Measurements from ENCODE around the gene TSR1. TPM values are rescaled to one million over a fixed set of nuclear protein-coding genes. Genes with fewer than 3 reads are reported as not detected.

Gene TSR1
- total RNA-seq, 1 experiment from 2014 or later, result 74.3 TPM

GRCh38 chr17:2299756-2300155, 36.5 kb downstream of the TSR1 start (continued):
- TF ChIP-seq PREB (CRISPR knock-in tag; IDR thresholded peaks at IDR 0.05; ENCODE audit: borderline replicate concordance) (no peak), ATF1 (CRISPR knock-in tag; IDR thresholded peaks at IDR 0.05) (no peak), TCF7 (CRISPR knock-in tag; IDR thresholded peaks at IDR 0.05; ENCODE audit: low read depth) (no peak), ZBTB21 (CRISPR knock-in tag; IDR thresholded peaks at IDR 0.05; ENCODE audit: borderline replicate concordance) (no peak)
- TF ChIP-seq, protein P1, sequence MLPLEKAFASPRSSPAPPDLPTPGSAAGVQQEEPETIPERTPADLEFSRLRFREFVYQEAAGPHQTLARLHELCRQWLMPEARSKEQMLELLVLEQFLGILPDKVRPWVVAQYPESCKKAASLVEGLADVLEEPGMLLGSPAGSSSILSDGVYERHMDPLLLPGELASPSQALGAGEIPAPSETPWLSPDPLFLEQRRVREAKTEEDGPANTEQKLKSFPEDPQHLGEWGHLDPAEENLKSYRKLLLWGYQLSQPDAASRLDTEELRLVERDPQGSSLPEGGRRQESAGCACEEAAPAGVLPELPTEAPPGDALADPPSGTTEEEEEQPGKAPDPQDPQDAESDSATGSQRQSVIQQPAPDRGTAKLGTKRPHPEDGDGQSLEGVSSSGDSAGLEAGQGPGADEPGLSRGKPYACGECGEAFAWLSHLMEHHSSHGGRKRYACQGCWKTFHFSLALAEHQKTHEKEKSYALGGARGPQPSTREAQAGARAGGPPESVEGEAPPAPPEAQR (CRISPR knock-in tag; IDR thresholded peaks at IDR 0.05), result no peak
- TF ChIP-seq, protein P2, sequence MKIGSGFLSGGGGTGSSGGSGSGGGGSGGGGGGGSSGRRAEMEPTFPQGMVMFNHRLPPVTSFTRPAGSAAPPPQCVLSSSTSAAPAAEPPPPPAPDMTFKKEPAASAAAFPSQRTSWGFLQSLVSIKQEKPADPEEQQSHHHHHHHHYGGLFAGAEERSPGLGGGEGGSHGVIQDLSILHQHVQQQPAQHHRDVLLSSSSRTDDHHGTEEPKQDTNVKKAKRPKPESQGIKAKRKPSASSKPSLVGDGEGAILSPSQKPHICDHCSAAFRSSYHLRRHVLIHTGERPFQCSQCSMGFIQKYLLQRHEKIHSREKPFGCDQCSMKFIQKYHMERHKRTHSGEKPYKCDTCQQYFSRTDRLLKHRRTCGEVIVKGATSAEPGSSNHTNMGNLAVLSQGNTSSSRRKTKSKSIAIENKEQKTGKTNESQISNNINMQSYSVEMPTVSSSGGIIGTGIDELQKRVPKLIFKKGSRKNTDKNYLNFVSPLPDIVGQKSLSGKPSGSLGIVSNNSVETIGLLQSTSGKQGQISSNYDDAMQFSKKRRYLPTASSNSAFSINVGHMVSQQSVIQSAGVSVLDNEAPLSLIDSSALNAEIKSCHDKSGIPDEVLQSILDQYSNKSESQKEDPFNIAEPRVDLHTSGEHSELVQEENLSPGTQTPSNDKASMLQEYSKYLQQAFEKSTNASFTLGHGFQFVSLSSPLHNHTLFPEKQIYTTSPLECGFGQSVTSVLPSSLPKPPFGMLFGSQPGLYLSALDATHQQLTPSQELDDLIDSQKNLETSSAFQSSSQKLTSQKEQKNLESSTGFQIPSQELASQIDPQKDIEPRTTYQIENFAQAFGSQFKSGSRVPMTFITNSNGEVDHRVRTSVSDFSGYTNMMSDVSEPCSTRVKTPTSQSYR (CRISPR knock-in tag; IDR thresholded peaks at IDR 0.05), result no peak
- TF ChIP-seq, protein P3, sequence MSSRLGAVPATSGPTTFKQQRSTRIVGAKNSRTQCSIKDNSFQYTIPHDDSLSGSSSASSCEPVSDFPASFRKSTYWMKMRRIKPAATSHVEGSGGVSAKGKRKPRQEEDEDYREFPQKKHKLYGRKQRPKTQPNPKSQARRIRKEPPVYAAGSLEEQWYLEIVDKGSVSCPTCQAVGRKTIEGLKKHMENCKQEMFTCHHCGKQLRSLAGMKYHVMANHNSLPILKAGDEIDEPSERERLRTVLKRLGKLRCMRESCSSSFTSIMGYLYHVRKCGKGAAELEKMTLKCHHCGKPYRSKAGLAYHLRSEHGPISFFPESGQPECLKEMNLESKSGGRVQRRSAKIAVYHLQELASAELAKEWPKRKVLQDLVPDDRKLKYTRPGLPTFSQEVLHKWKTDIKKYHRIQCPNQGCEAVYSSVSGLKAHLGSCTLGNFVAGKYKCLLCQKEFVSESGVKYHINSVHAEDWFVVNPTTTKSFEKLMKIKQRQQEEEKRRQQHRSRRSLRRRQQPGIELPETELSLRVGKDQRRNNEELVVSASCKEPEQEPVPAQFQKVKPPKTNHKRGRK (CRISPR knock-in tag; IDR thresholded peaks at IDR 0.05; ENCODE audit: borderline replicate concordance), result no peak
- TF ChIP-seq, protein P4, sequence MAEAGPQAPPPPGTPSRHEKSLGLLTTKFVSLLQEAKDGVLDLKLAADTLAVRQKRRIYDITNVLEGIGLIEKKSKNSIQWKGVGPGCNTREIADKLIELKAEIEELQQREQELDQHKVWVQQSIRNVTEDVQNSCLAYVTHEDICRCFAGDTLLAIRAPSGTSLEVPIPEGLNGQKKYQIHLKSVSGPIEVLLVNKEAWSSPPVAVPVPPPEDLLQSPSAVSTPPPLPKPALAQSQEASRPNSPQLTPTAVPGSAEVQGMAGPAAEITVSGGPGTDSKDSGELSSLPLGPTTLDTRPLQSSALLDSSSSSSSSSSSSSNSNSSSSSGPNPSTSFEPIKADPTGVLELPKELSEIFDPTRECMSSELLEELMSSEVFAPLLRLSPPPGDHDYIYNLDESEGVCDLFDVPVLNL (CRISPR knock-in tag; IDR thresholded peaks at IDR 0.05; ENCODE audit: borderline replicate concordance, low read depth), result no peak

GRCh38 chr17:2299136-2299535, 37.1 kb downstream of the TSR1 start:
- ATAC-seq (no peak), DNase-seq (ENCODE audit: low spot score) (no peak)
- H3K4me3 Mint-ChIP-seq, result no peak overlapping the region
- TF ChIP-seq NR1H2 (CRISPR knock-in tag; IDR thresholded peaks at IDR 0.05), result no peak
- TF ChIP-seq CDX4 (CRISPR knock-in tag; IDR thresholded peaks at IDR 0.05; ENCODE audit: borderline replicate concordance), result no peak
- TF ChIP-seq ATF3 (CRISPR knock-in tag; conservative IDR thresholded peaks at IDR 0.05), result no peak
- TF ChIP-seq MXD4 (CRISPR knock-in tag; IDR thresholded peaks at IDR 0.05; ENCODE audit: borderline replicate concordance), result no peak
- no peak for TF ChIP-seq ZBTB21 (CRISPR knock-in tag; IDR thresholded peaks at IDR 0.05; ENCODE audit: borderline replicate concordance)
- TF ChIP-seq, protein P5, sequence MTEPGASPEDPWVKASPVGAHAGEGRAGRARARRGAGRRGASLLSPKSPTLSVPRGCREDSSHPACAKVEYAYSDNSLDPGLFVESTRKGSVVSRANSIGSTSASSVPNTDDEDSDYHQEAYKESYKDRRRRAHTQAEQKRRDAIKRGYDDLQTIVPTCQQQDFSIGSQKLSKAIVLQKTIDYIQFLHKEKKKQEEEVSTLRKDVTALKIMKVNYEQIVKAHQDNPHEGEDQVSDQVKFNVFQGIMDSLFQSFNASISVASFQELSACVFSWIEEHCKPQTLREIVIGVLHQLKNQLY (CRISPR knock-in tag; IDR thresholded peaks at IDR 0.05), result no peak
- TF ChIP-seq TEAD4 (CRISPR knock-in tag; IDR thresholded peaks at IDR 0.05), result no peak
- TF ChIP-seq, protein P6, sequence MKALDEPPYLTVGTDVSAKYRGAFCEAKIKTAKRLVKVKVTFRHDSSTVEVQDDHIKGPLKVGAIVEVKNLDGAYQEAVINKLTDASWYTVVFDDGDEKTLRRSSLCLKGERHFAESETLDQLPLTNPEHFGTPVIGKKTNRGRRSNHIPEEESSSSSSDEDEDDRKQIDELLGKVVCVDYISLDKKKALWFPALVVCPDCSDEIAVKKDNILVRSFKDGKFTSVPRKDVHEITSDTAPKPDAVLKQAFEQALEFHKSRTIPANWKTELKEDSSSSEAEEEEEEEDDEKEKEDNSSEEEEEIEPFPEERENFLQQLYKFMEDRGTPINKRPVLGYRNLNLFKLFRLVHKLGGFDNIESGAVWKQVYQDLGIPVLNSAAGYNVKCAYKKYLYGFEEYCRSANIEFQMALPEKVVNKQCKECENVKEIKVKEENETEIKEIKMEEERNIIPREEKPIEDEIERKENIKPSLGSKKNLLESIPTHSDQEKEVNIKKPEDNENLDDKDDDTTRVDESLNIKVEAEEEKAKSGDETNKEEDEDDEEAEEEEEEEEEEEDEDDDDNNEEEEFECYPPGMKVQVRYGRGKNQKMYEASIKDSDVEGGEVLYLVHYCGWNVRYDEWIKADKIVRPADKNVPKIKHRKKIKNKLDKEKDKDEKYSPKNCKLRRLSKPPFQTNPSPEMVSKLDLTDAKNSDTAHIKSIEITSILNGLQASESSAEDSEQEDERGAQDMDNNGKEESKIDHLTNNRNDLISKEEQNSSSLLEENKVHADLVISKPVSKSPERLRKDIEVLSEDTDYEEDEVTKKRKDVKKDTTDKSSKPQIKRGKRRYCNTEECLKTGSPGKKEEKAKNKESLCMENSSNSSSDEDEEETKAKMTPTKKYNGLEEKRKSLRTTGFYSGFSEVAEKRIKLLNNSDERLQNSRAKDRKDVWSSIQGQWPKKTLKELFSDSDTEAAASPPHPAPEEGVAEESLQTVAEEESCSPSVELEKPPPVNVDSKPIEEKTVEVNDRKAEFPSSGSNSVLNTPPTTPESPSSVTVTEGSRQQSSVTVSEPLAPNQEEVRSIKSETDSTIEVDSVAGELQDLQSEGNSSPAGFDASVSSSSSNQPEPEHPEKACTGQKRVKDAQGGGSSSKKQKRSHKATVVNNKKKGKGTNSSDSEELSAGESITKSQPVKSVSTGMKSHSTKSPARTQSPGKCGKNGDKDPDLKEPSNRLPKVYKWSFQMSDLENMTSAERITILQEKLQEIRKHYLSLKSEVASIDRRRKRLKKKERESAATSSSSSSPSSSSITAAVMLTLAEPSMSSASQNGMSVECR (CRISPR knock-in tag; IDR thresholded peaks at IDR 0.05; ENCODE audit: borderline replicate concordance), result no peak
- TF ChIP-seq RELA (CRISPR knock-in tag; IDR thresholded peaks at IDR 0.05; ENCODE audit: borderline replicate concordance), result no peak
- H3K9me3 Mint-ChIP-seq, result no peaks in the 10 kb centered on the region
- H3K36me3 Mint-ChIP-seq, result peaks cover 44% of the 10 kb centered on the region
- peaks cover 4% of the 10 kb centered on the region; the same call in 1 of the 2 replicates for H3K27me3 Mint-ChIP-seq (ENCODE audit: low read depth)
- ChIA-PET CTCF (no interaction called here), POLR2A (no interaction called here)
- peaks cover 11% of the 10 kb centered on the region for H3K4me1 Mint-ChIP-seq
- H3K27ac Mint-ChIP-seq, result no peak overlapping the region
